Fibroblast of pulmonary artery (primary cell): ENCODE measurements around the gene C5AR2.
"Not testable (repeated sequence)": the region's sequence is repeated elsewhere in the genome, so short reads cannot be mapped to it uniquely, and the experiment has no call there.

ENCODE experiments used
- DNase-seq: peaks from one replicate; pipeline ENCODE4 v3.0.0-alpha.2; 2010; ENCODE audit warnings: low read depth
- H3K4me3 ChIP-seq: replicated peaks from 2 replicates; pipeline ENCODE4 v1.5.1; 2011; ENCODE audit warnings: low read depth, mild to moderate bottlenecking, control low read depth, low read length, moderate library complexity
- TF ChIP-seq, protein P1 (sequence below): IDR thresholded peaks from 2 replicates; pipeline ENCODE4 v1.5.1; 2011; ENCODE audit warnings: mild to moderate bottlenecking, control low read depth, low read length, inconsistent platforms; ENCODE audit errors: missing control alignments

The C5AR2 gene

DNA sequence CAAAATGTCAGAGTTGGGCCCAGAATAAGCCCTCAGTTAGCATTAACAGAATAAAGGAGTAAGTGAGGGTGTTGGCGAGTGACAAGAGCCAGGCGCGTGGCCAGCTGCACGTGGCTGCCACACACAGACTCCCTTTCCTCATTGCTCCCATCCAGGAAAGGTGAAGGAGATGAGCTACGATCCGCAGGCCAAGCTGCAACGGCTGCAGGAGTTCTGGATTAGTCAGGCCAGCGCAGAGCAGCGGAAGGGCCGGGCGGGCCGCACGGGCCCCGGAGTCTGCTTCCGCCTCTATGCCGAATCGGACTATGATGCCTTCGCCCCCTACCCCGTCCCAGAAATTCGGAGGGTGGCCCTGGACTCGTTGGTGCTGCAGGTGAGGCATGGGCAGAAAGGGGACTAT lies 30.3 kb downstream of the C5AR2 start:
- TF ChIP-seq, protein P1, sequence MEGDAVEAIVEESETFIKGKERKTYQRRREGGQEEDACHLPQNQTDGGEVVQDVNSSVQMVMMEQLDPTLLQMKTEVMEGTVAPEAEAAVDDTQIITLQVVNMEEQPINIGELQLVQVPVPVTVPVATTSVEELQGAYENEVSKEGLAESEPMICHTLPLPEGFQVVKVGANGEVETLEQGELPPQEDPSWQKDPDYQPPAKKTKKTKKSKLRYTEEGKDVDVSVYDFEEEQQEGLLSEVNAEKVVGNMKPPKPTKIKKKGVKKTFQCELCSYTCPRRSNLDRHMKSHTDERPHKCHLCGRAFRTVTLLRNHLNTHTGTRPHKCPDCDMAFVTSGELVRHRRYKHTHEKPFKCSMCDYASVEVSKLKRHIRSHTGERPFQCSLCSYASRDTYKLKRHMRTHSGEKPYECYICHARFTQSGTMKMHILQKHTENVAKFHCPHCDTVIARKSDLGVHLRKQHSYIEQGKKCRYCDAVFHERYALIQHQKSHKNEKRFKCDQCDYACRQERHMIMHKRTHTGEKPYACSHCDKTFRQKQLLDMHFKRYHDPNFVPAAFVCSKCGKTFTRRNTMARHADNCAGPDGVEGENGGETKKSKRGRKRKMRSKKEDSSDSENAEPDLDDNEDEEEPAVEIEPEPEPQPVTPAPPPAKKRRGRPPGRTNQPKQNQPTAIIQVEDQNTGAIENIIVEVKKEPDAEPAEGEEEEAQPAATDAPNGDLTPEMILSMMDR, result no peak
- H3K4me3 ChIP-seq, result no peak overlapping the region
- no peak for DNase-seq

GRCh38 chr19:47363758-47364531 lies 32.0 kb downstream of the C5AR2 start:
- no peak overlapping the region for H3K4me3 ChIP-seq
- peak; percentile 72 for DNase-seq
- TF ChIP-seq, protein P1, result no peak

DNA sequence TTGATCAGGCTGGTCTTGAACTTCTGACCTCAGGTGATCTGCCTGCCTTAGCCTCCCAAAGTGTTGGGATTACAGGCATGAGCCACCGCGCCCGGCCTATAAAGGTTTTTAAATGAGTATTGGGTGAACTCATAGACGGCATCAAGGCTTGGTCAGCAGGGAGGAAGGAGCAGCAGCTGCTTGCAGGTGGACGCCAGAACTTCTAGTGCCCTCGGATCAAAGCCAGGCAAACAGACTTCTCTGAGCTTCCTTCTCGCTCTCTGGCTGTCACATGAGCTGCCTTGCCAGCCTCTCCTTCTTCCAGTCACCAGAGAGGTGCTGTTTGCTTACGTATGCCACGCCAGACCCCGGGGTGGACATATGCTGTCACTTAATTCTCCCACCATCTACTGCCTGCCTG lies 33.5 kb downstream of the C5AR2 start:
- not testable (repeated sequence) for H3K4me3 ChIP-seq

DNA sequence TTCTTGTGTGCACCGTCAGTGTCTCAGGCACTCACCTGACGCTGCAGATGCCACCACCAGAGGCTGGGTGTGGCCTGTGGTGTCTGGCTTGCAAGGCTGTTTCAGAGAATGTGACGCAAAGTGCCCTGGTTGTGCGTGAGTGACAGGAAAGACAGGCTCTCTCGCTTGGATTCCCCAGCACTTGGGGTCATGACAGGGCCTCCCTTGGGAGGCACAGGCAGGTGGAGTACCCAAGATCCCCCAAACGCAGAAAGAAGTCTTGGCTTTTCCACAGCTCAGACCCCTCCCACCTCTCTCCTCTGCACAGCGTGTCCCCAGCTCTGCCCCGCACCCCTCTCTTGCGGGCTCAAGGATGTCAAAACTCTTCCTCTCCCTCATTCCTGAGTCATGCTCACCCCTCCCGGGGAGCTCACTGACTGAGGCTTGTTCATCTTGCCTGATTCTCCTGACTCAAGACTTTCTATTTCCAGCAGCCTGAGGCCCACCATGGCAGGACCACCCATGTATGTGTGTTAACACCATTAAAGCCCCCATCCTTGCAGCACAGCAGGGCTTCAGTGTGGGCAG lies 38.2 kb downstream of the C5AR2 start:
- peak; percentile 56 for DNase-seq
- no peak overlapping the region for H3K4me3 ChIP-seq
- TF ChIP-seq, protein P1, result no peak

More for the DNA sequence above, 33.5 kb downstream of the C5AR2 start:
- not testable (repeated sequence) for DNase-seq

- TF ChIP-seq, protein P1, result no peak
- no peak for DNase-seq
- no peak overlapping the region for H3K4me3 ChIP-seq
Measured at GRCh38 chr19:47371261-47371660, 39.3 kb downstream of the C5AR2 start.

GRCh38 chr19:47372603-47373002 lies 40.6 kb downstream of the C5AR2 start:
- H3K4me3 ChIP-seq, result no peak overlapping the region
- DNase-seq, result no peak
- TF ChIP-seq, protein P1, result no peak

DNA sequence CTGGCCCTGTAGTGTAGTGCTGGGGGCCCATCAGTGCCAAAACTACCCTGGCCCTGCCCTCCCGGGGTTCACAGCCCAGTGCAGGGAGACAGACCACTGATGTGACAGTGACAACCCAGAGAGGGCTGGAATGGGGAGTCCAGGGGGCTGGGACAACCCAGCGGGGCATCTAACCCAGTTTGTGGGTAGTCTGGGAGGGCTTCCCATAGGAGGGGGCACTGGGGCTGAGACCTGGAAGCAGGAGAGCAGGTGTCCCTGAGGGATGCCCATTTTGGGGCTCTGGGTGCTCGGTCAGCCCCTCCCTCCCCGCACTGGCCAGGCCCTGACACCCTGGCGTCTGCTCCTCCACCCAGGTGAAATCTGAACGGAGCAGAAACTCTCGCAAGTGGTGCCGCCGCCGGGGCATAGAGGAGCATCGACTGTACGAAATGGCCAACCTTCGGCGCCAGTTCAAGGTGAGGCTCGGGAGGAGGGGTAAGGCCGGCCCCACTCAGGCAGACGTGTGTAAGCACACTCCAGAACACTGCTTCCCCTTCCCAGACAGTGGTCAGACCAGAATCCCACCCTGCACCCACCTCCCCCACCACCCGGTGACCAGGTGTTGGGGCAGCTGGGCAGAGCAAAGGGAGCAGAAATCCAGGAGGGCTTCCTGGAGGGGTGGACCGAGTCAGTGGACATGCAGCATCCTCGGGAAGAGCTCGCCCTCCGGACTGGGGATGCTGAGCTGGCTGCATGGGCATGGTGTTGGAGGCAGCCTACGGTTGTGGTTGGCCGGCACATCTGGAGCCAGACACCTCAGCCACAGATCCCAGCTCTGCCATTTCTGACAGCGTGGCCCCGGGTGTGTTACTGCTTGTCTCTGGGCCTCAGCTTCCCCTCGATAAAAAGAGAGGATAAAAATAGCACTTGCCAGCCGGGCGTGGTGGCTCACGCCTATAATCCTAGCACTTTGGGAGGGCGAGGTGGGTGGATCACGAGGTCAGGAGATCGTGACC lies 41.6 kb downstream of the C5AR2 start:
- TF ChIP-seq, protein P1, result no peak
- DNase-seq, result no peak
- no peak overlapping the region for H3K4me3 ChIP-seq
